Neural progenitor cell (in vitro differentiated cells): ENCODE results near the gene PLXNC1.

Source experiments
- CTCF ChIP-seq: fragments of 200-600 bp; sonication (generic); IDR thresholded peaks from 2 replicates; pipeline ENCODE4 v1.5.1; 2017; ENCODE audit warnings: antibody characterized with exemption, mild to moderate bottlenecking
- EZH2phosphoT487 ChIP-seq: fragments of 200-600 bp; sonication (generic); IDR thresholded peaks from 2 replicates; pipeline ENCODE4 v1.6.1; 2017; ENCODE audit warnings: antibody characterized with exemption

- TF ChIP-seq CTCF (no peak), EZH2phosphoT487 (no peak)
Observed at GRCh38 chr12:94242901-94243300, 94.5 kb downstream of the PLXNC1 start.
